ENCODE measurements around the gene HMGN3. TPM values are rescaled to one million over a fixed set of nuclear protein-coding genes. Genes with fewer than 3 reads are reported as not detected.
"Not testable (repeated sequence)": the region's sequence is repeated elsewhere in the genome, so short reads cannot be mapped to it uniquely, and the experiment has no call there.

The HMGN3 gene
- total RNA-seq, 1 donor from 2014 or later = 86.2 TPM

GRCh38 chr6:79261666-79262065, 27.2 kb upstream of the HMGN3 start:
- no peak for TF ChIP-seq CTCF (conservative IDR thresholded peaks at IDR 0.05; ENCODE audit: low read depth, low read length)
- no peak for DNase-seq (ENCODE audit: low read depth)
- H3K4me3 ChIP-seq (ENCODE audit: low read depth, low read length) = no peak overlapping the region

GRCh38 chr6:79260772-79261171, 26.3 kb upstream of the HMGN3 start:
- TF ChIP-seq CTCF (conservative IDR thresholded peaks at IDR 0.05; ENCODE audit: low read depth, low read length) = no peak
- H3K4me3 ChIP-seq (ENCODE audit: low read depth, low read length) = no peak overlapping the region
- DNase-seq (ENCODE audit: low read depth) = no peak

- no peak overlapping the region for H3K4me3 ChIP-seq (ENCODE audit: low read depth, low read length)
- DNase-seq (ENCODE audit: low read depth) = no peak
Measured at GRCh38 chr6:79257381-79258205, 23.1 kb upstream of the HMGN3 start.

GRCh38 chr6:79256770-79257169, 22.3 kb upstream of the HMGN3 start:
- not testable (repeated sequence) for DNase-seq (ENCODE audit: low read depth)

More at GRCh38 chr6:79257381-79258205, 23.1 kb upstream of the HMGN3 start:
- no peak for TF ChIP-seq CTCF (conservative IDR thresholded peaks at IDR 0.05; ENCODE audit: low read depth, low read length)

GRCh38 chr6:79255086-79255485, 20.6 kb upstream of the HMGN3 start:
- not testable (repeated sequence) for H3K4me3 ChIP-seq (ENCODE audit: low read depth, low read length); DNase-seq (ENCODE audit: low read depth)

More at GRCh38 chr6:79256770-79257169, 22.3 kb upstream of the HMGN3 start:
- H3K4me3 ChIP-seq (ENCODE audit: low read depth, low read length) = not testable (repeated sequence)

GRCh38 chr6:79250559-79250958, 16.1 kb upstream of the HMGN3 start:
- no peak overlapping the region for H3K4me3 ChIP-seq (ENCODE audit: low read depth, low read length)
- DNase-seq (ENCODE audit: low read depth) = no peak
- TF ChIP-seq CTCF (conservative IDR thresholded peaks at IDR 0.05; ENCODE audit: low read depth, low read length) = no peak

GRCh38 chr6:79250107-79250514, 15.6 kb upstream of the HMGN3 start:
- peak; percentile 33 for TF ChIP-seq CTCF (conservative IDR thresholded peaks at IDR 0.05; ENCODE audit: low read depth, low read length)
- no peak overlapping the region for H3K4me3 ChIP-seq (ENCODE audit: low read depth, low read length)
- DNase-seq (ENCODE audit: low read depth) = no peak

- TF ChIP-seq CTCF (conservative IDR thresholded peaks at IDR 0.05; ENCODE audit: low read depth, low read length) = no peak
- no peak for DNase-seq (ENCODE audit: low read depth)
Measured at GRCh38 chr6:79249136-79249535, 14.7 kb upstream of the HMGN3 start.

More at GRCh38 chr6:79249136-79249535, 14.7 kb upstream of the HMGN3 start:
- H3K4me3 ChIP-seq (ENCODE audit: low read depth, low read length) = no peak overlapping the region
